ENCODE data around the gene KIF3A.
A peak's percentile ranks its signal among the peaks of the same experiment; 100 is the strongest.

The KIF3A gene

GRCh38 chr5:132736853-132737833 is at the start of gene KIF3A:
KIF3A (minus strand) TSS chr5:132737546; CDS start chr5:132737419, 127 bp downstream.
- peak; percentile 91 for DNase-seq

- no peak for DNase-seq
These were observed 49.7 kb upstream of the KIF3A start for GRCh38 chr5:132787076-132787475.

- no peak for DNase-seq
These were observed 48.5 kb upstream of the KIF3A start for GRCh38 chr5:132785864-132786263.

DNA sequence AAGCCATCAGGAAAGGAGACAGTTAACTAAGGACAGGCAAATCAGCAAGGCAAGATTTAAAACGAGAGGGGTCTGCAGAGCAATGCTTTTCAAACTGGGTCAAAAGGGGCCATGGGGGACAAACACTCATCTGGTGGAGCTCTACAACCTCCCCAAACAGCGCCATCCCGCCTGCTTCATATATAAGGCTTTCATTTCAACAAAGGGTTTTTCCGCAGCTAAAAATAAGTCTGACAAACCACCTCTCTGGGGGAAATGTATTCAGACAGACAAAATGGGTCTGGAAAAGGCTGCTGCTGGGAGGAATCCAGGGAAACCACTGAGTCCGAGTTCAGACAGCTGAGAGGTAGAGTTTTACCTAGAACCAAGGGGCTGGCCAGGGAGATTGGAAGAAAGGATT is 48.0 kb upstream of the KIF3A start:
- DNase-seq = no peak

DNA sequence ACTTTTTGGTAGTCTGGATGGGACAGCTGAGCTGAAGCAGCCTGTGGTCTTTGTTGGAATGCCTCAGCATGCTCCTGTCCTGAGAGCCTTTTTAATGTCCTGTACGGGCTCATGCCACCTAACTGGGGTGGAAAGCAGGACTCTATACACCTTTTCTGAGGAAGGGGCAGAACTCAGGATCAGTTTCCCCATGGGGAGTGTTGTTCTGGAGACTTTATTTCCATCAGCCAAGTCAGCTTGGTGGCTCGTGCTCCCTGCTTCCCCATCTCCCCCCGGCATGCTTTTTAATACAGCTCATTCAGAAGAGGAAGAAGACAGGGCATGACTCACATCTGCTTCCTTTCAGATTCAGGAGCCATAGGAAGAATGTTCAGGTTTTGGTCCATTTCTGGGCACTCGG is 44.8 kb upstream of the KIF3A start:
- DNase-seq = no peak

DNA sequence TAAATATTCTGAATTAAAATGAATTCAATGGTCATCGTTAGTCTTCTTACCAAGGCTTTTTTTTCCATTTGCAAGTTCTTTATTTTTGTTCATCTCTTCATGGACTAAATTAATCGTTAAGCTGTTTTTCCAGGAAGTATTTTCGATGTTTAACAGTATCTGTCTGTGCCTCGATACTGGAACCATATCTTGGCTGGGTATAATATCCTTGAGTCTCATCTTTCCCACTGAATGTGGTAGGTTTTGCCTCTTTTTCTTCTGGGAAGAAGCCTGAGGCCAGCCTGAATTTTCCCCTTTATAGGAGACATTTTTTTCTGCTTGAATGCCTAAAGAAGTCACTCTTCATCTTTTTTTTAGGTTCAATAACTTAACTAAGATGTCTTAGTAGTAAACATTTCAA is 43.7 kb upstream of the KIF3A start:
- DNase-seq = no peak

GRCh38 chr5:132780577-132780976 is 43.2 kb upstream of the KIF3A start:
- no peak for DNase-seq

- DNase-seq = no peak
These were observed 42.6 kb upstream of the KIF3A start for GRCh38 chr5:132779961-132780360.

GRCh38 chr5:132778856-132779255 is 41.5 kb upstream of the KIF3A start:
- no peak for DNase-seq

DNA sequence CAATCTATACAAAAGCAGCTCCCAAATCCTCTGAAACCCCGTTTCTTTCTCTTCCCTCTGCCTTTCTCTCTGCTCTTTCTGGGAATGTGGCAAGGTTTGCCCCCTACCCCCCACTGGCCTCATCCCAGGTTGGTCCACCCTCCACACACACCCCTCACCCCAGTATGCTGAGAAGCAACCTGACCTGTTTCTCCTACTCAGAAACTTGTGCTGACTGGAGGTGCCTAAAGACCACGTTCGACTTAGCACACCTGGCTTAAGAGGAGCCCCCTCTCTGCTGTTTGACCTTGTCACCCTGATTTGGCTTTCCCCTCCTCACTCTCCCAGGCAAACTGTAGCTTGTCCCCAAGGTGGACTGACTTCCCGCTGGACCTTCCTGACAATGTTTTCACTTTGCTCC is 40.8 kb upstream of the KIF3A start:
- no peak for DNase-seq

DNA sequence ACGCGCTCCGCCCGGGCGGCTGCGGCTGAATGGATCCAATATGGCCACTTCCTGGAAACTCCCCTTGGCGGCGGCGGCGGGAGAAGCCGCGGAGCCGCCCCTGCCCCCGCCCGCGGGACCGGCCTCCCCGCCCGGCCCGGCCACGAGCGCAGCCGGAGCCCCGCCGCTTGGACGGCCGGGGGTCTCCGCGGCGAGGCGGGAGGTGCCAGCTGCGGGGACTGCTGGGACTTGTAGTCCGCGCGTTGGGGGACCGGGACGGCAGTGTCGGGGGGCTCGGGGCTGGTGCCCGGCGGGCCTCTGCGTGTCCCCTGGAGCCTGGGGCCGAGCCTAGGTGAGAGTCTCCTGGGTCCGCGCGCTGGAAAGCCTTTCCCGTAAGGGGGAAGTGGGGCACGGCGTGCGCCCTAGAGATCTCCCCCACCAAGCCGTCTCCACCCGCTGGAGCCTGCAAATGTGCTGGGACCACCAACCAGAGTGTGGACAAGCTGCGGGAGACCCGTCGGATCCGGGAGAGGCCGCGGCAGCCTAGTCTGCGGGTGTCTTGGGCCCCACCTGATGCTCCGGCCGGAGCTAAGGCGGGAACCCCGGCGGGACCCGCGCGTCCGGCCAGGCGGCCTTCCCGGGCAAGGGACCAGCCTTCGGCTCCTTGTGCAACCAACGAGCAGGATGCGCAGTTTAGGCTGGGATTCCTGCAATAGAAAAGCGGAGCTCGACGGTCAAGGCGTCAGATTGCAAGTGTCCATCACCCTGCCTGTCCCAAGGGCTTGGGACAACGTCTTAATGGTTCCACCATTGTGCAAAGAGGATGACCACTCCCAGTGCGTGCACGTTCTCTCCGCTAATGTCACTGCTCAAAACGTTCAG is 40.1 kb upstream of the KIF3A start, which contains the start of gene SEPTIN8:
Gene SEPTIN8 (minus strand): TSS at position 31 of the 861 bp plus-strand sequence. CDS start 102 bp downstream, outside the sequence.
- DNase-seq = no peak

DNA sequence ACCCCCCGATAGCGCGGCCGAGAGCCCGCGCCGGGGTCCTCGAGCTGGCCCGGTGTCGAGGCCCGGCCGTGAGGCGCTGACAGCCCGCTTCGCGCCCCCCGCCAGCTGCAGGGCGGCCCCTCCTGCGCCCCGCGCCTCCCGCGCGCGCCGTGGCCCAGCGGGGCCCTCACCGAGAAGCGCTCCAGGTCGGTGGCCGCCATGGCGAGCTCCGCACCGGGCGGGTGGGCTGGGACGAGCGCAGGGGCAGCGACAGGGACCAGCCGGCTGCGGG is 39.5 kb upstream of the KIF3A start:
- no peak for DNase-seq

- no peak for DNase-seq
These were observed 39.0 kb upstream of the KIF3A start for GRCh38 chr5:132776131-132776937.

DNA sequence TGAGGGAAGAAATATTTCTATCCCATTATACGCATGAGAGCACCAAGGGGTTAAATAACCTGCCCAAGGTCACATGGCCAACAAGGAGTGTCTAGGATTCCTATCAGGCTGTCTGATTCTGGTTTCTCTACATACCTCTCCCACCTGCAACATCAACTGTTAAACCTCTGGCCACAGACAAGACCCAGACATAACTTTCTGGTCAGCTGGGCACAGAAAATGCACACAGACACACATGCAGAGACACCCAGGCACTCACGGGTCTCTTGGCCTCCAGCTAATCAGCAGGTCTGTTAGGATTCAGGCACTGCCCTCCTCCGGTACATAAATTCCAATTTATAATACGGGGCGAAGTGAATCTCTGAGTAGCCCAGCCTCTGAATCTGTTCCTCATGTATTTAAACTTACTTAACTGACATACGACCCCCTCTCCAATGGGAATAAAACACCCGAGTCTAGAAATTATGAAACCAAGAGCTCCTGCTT is 38.2 kb upstream of the KIF3A start:
- DNase-seq = no peak

DNA sequence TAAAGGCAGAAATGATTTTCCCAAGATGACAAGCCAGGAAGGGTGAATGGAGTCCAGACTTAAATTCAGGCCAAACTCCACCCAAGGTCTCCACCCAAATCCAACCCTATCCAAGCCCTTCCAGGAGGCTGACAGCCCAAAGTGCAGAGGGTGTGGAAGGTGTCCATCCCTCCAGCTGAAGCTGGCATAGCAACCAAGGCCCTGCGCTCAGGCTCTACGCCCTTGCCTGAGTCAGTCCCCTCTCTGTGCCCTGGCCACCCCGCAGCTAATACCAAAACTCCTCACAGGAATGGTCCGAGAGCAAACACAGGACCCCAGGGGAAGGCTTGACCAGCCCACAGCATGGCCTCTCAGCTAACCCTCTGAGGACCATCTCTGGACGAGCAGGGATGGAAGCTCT is 37.5 kb upstream of the KIF3A start:
- DNase-seq = no peak

GRCh38 chr5:132774406-132774805 is 37.1 kb upstream of the KIF3A start:
- DNase-seq = no peak

GRCh38 chr5:132773601-132774355 is 36.4 kb upstream of the KIF3A start:
- DNase-seq = no peak

DNA sequence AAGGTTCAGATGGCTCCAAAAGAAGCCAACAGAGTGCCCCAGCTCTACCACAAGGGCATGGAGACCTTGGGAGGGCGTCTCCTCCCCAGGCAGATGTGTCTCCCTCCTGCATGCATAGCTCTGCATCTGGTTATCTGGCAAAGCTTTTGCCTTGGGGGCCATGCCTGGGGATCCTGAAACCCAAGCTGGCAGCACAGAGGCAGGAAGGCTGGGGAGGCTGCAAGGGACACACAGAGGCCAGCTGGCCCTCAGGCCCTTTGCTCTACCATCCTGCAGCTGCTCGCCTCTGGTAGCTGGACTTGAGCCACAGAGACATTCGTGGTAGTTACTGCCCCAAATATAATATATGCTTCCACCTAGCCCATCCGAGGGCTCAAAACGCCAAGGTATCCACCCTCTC is 35.8 kb upstream of the KIF3A start:
- DNase-seq = no peak

GRCh38 chr5:132772291-132773070 is 35.1 kb upstream of the KIF3A start:
- DNase-seq = no peak

GRCh38 chr5:132771503-132771998 is 34.2 kb upstream of the KIF3A start:
- DNase-seq = no peak

All from NCI-H2029 treated with DMSO at 0.1 percent for 48 hours (cell line).